H1 (cell line): ENCODE measurements around the gene DENND2D. TPM values are rescaled to one million over a fixed set of nuclear protein-coding genes. Genes with fewer than 3 reads are reported as not detected.

Experiments used
- CTCF ChIA-PET: fragments of 300-600 bp; sonication (Branson Sonifier 250); formaldehyde crosslinking; loops from one replicate; lab custom pipeline; 2021; ENCODE audit not compliant: partially characterized antibody; lab: Charles Lee
- POLR2A ChIA-PET: fragments of 300-600 bp; sonication (Branson Sonifier 250); formaldehyde crosslinking; loops from one replicate; lab custom pipeline; 2021; ENCODE audit warnings: inconsistent platforms; ENCODE audit not compliant: partially characterized antibody; lab: Charles Lee
- DNase-seq, 2 experiments: peaks; one replicate each; pipeline versions ENCODE4 v3.0.0 to v3.0.0-alpha.2; 2010 to 2022; ENCODE audit warnings: low spot score in 2 of 2, low read depth in 1 of 2, mixed read lengths in 1 of 2
- FAIRE-seq: peaks from 2 replicates; lab custom pipeline; 2011; peaks lifted over from hg19 to GRCh38; lab: Jason Lieb, UNC
- H2AFZ ChIP-seq: 2 replicates; pipeline ENCODE4 v1.8.1; 2012; ENCODE audit warnings: low read length, inconsistent platforms
- H2AK5ac ChIP-seq: 2 replicates; pipeline ENCODE4 v1.6.1; 2013; ENCODE audit warnings: low read depth, low read length
- H2BK120ac ChIP-seq: replicated peaks from 2 replicates; pipeline ENCODE3; 2013; ENCODE audit warnings: low read depth, low read length, inconsistent platforms
- H2BK12ac ChIP-seq: 2 replicates; pipeline ENCODE4 v1.6.1; 2013; ENCODE audit warnings: low read depth, low read length
- H2BK15ac ChIP-seq: 2 replicates; pipeline ENCODE4 v1.6.1; 2013; ENCODE audit warnings: low read length
- H2BK20ac ChIP-seq: 2 replicates; pipeline ENCODE4 v1.6.1; 2013; ENCODE audit warnings: low read length
- H2BK5ac ChIP-seq: 2 replicates; pipeline ENCODE4 v1.6.1; 2013; ENCODE audit warnings: low read depth, low read length
- H3K14ac ChIP-seq: 2 replicates; pipeline ENCODE4 v1.6.1; 2013; ENCODE audit warnings: inconsistent platforms; ENCODE audit not compliant: insufficient read length
- H3K18ac ChIP-seq: 2 replicates; pipeline ENCODE4 v1.6.1; 2013; ENCODE audit warnings: low read length; ENCODE audit errors: extremely low read depth
- H3K23ac ChIP-seq: 2 replicates; pipeline ENCODE4 v1.6.1; 2013; ENCODE audit warnings: inconsistent platforms; ENCODE audit not compliant: insufficient read length
- H3K23me2 ChIP-seq: 2 replicates; pipeline ENCODE4 v1.6.1; 2013; ENCODE audit warnings: low read depth, low read length
- H3K27ac ChIP-seq: 2 replicates; pipeline ENCODE4 v1.6.1; 2011; ENCODE audit warnings: low read depth, low read length, inconsistent platforms
- H3K27me3 ChIP-seq, 4 experiments: replicated peaks in 1 of 4; 1 replicate in 1 of 4; 2 replicates in 3 of 4; pipeline versions ENCODE4 v1.6.1 to v1.8.1; 2011 to 2013; ENCODE audit warnings: low read length in 3 of 4, mild to moderate bottlenecking in 3 of 4, inconsistent platforms in 2 of 4, mixed read lengths in 2 of 4, moderate library complexity in 1 of 4; ENCODE audit not compliant: control insufficient read depth in 3 of 4, insufficient read depth in 3 of 4; ENCODE audit errors: extremely low read depth in 1 of 4
- H3K36me3 ChIP-seq, 4 experiments: 2 replicates each; pipeline versions ENCODE4 v1.6.1 to v1.8.1; 2011 to 2013; ENCODE audit warnings: mild to moderate bottlenecking in 4 of 4, low read length in 3 of 4, moderate library complexity in 2 of 4, control low read depth in 1 of 4, inconsistent platforms in 1 of 4; ENCODE audit not compliant: insufficient read depth in 4 of 4, control insufficient read depth in 2 of 4
- H3K4ac ChIP-seq: replicated peaks from 2 replicates; pipeline ENCODE3; 2013; ENCODE audit warnings: low read length, low read depth, mixed read lengths, inconsistent platforms; ENCODE audit not compliant: insufficient read length
- H3K4me1 ChIP-seq, 4 experiments: replicated peaks in 1 of 4; 1 replicate in 1 of 4; 2 replicates in 3 of 4; pipeline versions ENCODE4 v1.6.1 to v1.8.1; 2011 to 2013; ENCODE audit warnings: low read length in 3 of 4, inconsistent platforms in 2 of 4, mixed read lengths in 1 of 4; ENCODE audit not compliant: insufficient read depth in 4 of 4, control insufficient read depth in 3 of 4
- H3K4me2 ChIP-seq, 2 experiments: 2 replicates each; pipeline versions ENCODE4 v1.6.1 to v1.8.1; 2011 to 2013; ENCODE audit warnings: low read depth in 2 of 2, low read length in 2 of 2, control low read depth in 1 of 2, inconsistent platforms in 1 of 2, mild to moderate bottlenecking in 1 of 2; ENCODE audit not compliant: insufficient read depth in 1 of 2
- H3K4me3 ChIP-seq, 4 experiments: fragments of 200-600, 300-600 bp in 1 of 4; sonication (generic), shearing (Covaris generic), sonication (Bioruptor Twin) in 1 of 4; 2 replicates each; pipeline versions ENCODE4 v1.5.1 to v1.8.1; 2011 to 2016; ENCODE audit warnings: low read length in 4 of 4, low read depth in 3 of 4, control low read depth in 2 of 4, inconsistent platforms in 2 of 4, mild to moderate bottlenecking in 2 of 4, mixed read lengths in 1 of 4, moderate library complexity in 1 of 4; ENCODE audit not compliant: insufficient read depth in 2 of 4; ENCODE audit errors: extremely low read depth in 1 of 4
- H3K56ac ChIP-seq: replicated peaks from 2 replicates; pipeline ENCODE3; 2013; ENCODE audit warnings: low read depth, mild to moderate bottlenecking, mixed read lengths, low read length, inconsistent platforms; ENCODE audit not compliant: insufficient read length
- H3K79me1 ChIP-seq: 2 replicates; pipeline ENCODE4 v1.6.1; 2013; ENCODE audit warnings: low read depth, low read length, control low read depth
- H3K79me2 ChIP-seq, 2 experiments: 2 replicates each; pipeline versions ENCODE4 v1.6.1 to v1.8.1; 2012 to 2013; ENCODE audit warnings: low read length in 2 of 2, mild to moderate bottlenecking in 2 of 2, inconsistent platforms in 1 of 2; ENCODE audit not compliant: insufficient read depth in 2 of 2, control insufficient read depth in 1 of 2
- H3K9ac ChIP-seq, 4 experiments: replicated peaks in 1 of 4; 1 replicate in 1 of 4; 2 replicates in 3 of 4; pipeline versions ENCODE4 v1.6.1 to v1.8.1; 2011 to 2013; ENCODE audit warnings: low read depth in 3 of 4, low read length in 3 of 4, control low read depth in 2 of 4, mild to moderate bottlenecking in 2 of 4, moderate library complexity in 2 of 4, inconsistent platforms in 1 of 4; ENCODE audit errors: extremely low read depth in 1 of 4
- H3K9me3 ChIP-seq, 2 experiments: 2 replicates each; pipeline versions ENCODE4 v1.6.1 to v1.8.1; 2012 to 2013; ENCODE audit warnings: mild to moderate bottlenecking in 2 of 2, moderate library complexity in 2 of 2, control low read depth in 1 of 2, inconsistent platforms in 1 of 2, low read depth in 1 of 2, low read length in 1 of 2, mixed read lengths in 1 of 2; ENCODE audit not compliant: insufficient read depth in 2 of 2
- H4K20me1 ChIP-seq, 2 experiments: replicated peaks in 1 of 2; 2 replicates each; pipeline versions ENCODE3 to v1.8.1; 2011 to 2013; ENCODE audit warnings: inconsistent platforms in 2 of 2, low read length in 2 of 2, mild to moderate bottlenecking in 1 of 2; ENCODE audit not compliant: insufficient read depth in 2 of 2, control insufficient read depth in 1 of 2
- H4K5ac ChIP-seq: 2 replicates; pipeline ENCODE4 v1.6.1; 2013; ENCODE audit warnings: low read length, low read depth, mixed read lengths, inconsistent platforms; ENCODE audit not compliant: insufficient read length
- H4K8ac ChIP-seq: 2 replicates; pipeline ENCODE4 v1.8.0; 2013; ENCODE audit warnings: mild to moderate bottlenecking, moderate library complexity, low read length, inconsistent platforms; ENCODE audit not compliant: insufficient read depth; ENCODE audit errors: extremely low read depth
- H4K91ac ChIP-seq: replicated peaks from 2 replicates; pipeline ENCODE3; 2013; ENCODE audit warnings: low read length, mixed read lengths, inconsistent platforms; ENCODE audit not compliant: insufficient read length
- CHD1 ChIP-seq: IDR thresholded peaks from 2 replicates; pipeline ENCODE4 v1.6.1; 2012; ENCODE audit warnings: low read depth, low read length, improper control_type of control experiment
- EGR1 ChIP-seq: IDR thresholded peaks from 2 replicates; pipeline ENCODE4 v1.6.1; 2011; ENCODE audit warnings: low read depth, low read length, borderline replicate concordance
- EZH2 ChIP-seq: fragments of 200-600 bp; sonication (generic); IDR thresholded peaks from 2 replicates; pipeline ENCODE4 v1.7.1; 2012; ENCODE audit warnings: low read depth, mild to moderate bottlenecking, moderate library complexity, low read length, inconsistent platforms; ENCODE audit not compliant: severe bottlenecking
- HDAC6 ChIP-seq: IDR thresholded peaks from one replicate; pipeline ENCODE4 v1.7.1; 2012; ENCODE audit warnings: low read depth, mild to moderate bottlenecking, inconsistent platforms, low read length, moderate library complexity
- SP2 ChIP-seq: IDR thresholded peaks from 2 replicates; pipeline ENCODE4 v1.6.1; 2012; ENCODE audit warnings: mild to moderate bottlenecking, low read length, inconsistent platforms
- WGBS, 2 experiments: shearing (Covaris generic) in 1 of 2; methylation state at CpG; one replicate each; pipeline versions ENCODE4 v1.1.6 to v1.1.7; 2013 to 2015; ENCODE audit warnings: low lambda C conversion rate in 2 of 2, mixed read lengths in 2 of 2, inconsistent platforms in 1 of 2, low coverage in 1 of 2, missing lambda C conversion rate in 1 of 2; ENCODE audit not compliant: insufficient replicate concordance in 2 of 2, insufficient coverage in 1 of 2, insufficient read length in 1 of 2; ENCODE audit errors: extremely low coverage in 1 of 2, missing lambda C conversion rate in 1 of 2; 5-methylcytosine and 5-hydroxymethylcytosine counted together
- long read RNA-seq, 2 experiments: library from RNA in 1 of 2; library from capped mRNA in 1 of 2; stranded (forward); transcript quantifications; one replicate each; pipeline ENCODE4 v2.0.0, GENCODE V29; 2021; ENCODE audit warnings: inconsistent platforms in 1 of 2
- polyA minus RNA-seq, 3 experiments: library from RNA; depleted of rRNA, polyadenylated mRNA; stranded (reverse); fragments of >200 nt; gene quantifications; 1 replicate in 2 of 3; 2 replicates in 1 of 3; pipeline ENCODE4 v1.2.3, GENCODE V29; 2011
- polyA plus RNA-seq, 7 experiments: library from polyadenylated mRNA; depleted of rRNA in 3 of 7; stranded (reverse) in 5 of 7; unstranded in 2 of 7; fragments of >200 nt in 5 of 7; fragments of 200-250 nt in 2 of 7; gene quantifications; 1 replicate in 5 of 7; 2 replicates in 1 of 7; 4 replicates in 1 of 7; pipeline versions ENCODE4 v1.2.1 to v1.2.3, GENCODE V29; 2011 to 2013; ENCODE audit warnings: missing spikeins in 2 of 7, mixed read lengths in 2 of 7
- total RNA-seq: library from RNA; stranded (reverse); fragmentation: NEBNext Ultra II Directional; extraction: Animal tissue kit (Norgen Biotek cat#: 25700); gene quantifications from 2 replicates; pipeline ENCODE4 v1.2.1, GENCODE V29; 2021

The DENND2D gene, protein sequence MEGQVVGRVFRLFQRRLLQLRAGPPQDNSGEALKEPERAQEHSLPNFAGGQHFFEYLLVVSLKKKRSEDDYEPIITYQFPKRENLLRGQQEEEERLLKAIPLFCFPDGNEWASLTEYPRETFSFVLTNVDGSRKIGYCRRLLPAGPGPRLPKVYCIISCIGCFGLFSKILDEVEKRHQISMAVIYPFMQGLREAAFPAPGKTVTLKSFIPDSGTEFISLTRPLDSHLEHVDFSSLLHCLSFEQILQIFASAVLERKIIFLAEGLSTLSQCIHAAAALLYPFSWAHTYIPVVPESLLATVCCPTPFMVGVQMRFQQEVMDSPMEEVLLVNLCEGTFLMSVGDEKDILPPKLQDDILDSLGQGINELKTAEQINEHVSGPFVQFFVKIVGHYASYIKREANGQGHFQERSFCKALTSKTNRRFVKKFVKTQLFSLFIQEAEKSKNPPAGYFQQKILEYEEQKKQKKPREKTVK
- total RNA-seq (0.57 and 0.58 TPM in 2 replicates), polyA plus RNA-seq (2011; rRNA removed) (1.4 and 1.6 TPM in 2 replicates), polyA minus RNA-seq (2011; rRNA and poly(A)+ RNA removed) (2.6 and 3.0 TPM in 2 replicates)
- 1.8 TPM for polyA plus RNA-seq (2011; cell fraction: cytosol; rRNA removed)
- polyA plus RNA-seq (2011; cell fraction: nucleus; rRNA removed) = 2.8 TPM
- polyA plus RNA-seq (2012, experiment 1 of 2) = 0.84 to 2.4 TPM (median 1.3 TPM) in 4 replicates
- 1.4 TPM for polyA plus RNA-seq (2012, experiment 2 of 2)
- 0.47 TPM for polyA plus RNA-seq (2013, experiment 1 of 2)
- polyA plus RNA-seq (2013, experiment 2 of 2) = 0.48 TPM
- 1.5 TPM for polyA minus RNA-seq (2011; cell fraction: cytosol; rRNA and poly(A)+ RNA removed)
- 4.1 TPM for polyA minus RNA-seq (2011; cell fraction: nucleus; rRNA and poly(A)+ RNA removed)
- long read RNA-seq, experiment 1 = 0 reads
- long read RNA-seq, experiment 2 = 0 reads

DNA sequence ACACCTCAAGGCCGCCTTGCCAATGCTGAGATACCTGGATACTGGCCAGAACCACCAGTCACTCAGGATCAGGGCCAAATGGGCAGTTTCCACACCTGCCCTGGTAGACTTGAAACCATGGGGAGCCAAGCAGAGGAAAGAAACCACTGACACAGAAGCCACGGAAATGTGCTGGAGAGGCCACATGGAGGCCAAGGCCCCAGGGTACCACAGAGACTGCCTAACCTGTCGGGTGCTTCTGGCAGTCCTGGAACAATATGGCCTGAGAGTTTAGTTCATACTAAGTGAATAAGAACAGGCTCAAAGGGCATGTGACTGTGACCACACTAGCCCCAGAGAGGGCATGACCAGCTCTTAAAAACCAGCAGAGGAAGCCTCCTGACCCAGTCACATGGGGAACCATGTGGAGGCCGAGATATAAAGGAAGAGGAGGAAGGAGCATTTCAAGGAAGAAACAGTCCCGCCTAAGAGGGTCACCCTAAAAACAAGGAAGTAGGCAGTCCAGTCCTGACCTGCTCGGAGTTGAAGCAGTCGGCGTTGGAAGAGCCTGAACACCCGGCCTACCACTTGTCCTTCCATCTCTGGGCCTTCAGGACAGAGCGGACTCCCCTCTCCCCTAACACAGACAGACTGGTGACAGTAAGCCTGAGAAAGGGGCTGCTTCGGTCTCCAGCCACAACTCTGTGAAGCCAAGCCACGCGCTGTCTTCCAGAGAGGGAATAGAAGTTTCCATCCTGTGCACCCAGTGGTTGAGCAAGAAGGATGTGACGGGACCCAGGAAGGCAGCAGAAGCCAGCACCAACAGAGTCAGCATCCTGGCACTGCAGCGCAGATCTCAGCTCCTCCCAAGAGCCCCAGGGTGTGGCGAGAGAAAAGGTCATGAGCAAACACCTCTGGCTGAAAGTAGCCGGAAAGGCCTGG lies at the start of gene DENND2D:
TSS of gene DENND2D (minus strand) at position 766 of the 921 bp plus-strand sequence. CDS start at position 579, 187 bp downstream.
- POLR2A ChIA-PET = no interaction called here
- DNase-seq (no peak), FAIRE-seq (no peak)
- CTCF ChIA-PET = interaction anchor here (1.0 to 6.4 kb wide), 6 partner anchors 9 to 200 kb away, joined by 3 to 50 read pairs (median 12); no protein-coding TSS in a partner anchor
- Histone ChIP-seq H3K36me3 (no peaks in the 10 kb centered on the region), H3K79me2 (no peaks in the 10 kb centered on the region), H3K4me2 (no peak within 1 kb of the TSS), H3K4ac (no peak within 1 kb of the TSS), H2BK20ac (0 out of 2 replicates have a peak within 1 kb of the TSS, but pooled peaks have one; percentile 21), H3K56ac (no peak within 1 kb of the TSS), H3K27ac (no peak within 1 kb of the TSS), H3K18ac (no peak within 1 kb of the TSS), H4K8ac (no peak within 1 kb of the TSS; the same call in 1 of the 2 replicates), H3K23me2 (no peaks in the 10 kb centered on the region), H2AK5ac (no peak within 1 kb of the TSS), H3K4me1 (peaks cover 0 to 2% (median 1%) of the 10 kb centered on the region in 4 experiments; a peak in 2 of 7 replicates), H3K27me3 (peaks cover 12 to 23% (median 22%) of the 10 kb centered on the region in 4 experiments), H2BK5ac (no peak within 1 kb of the TSS), H4K5ac (no peak within 1 kb of the TSS), H3K9me3 (no peaks in the 10 kb centered on the region), H2AFZ (no peak within 1 kb of the TSS), H3K4me3 (no peak within 1 kb of the TSS), H3K14ac (no peak within 1 kb of the TSS), H3K79me1 (no peaks in the 10 kb centered on the region), H2BK12ac (0 out of 2 replicates have a peak within 1 kb of the TSS, but pooled peaks have one; percentile 50), H2BK15ac (no peak within 1 kb of the TSS), H3K23ac (no peak within 1 kb of the TSS), H2BK120ac (no peak within 1 kb of the TSS), H4K91ac (no peak within 1 kb of the TSS), H3K9ac (no peak within 1 kb of the TSS), H4K20me1 (no peaks in the 10 kb centered on the region)
- 92% methylated on average over 17 of the region's 17 CpGs; no CpG with 5 or more reads in 1 of the 2 experiments for WGBS, 2 experiments
- TF ChIP-seq EZH2 = no peak
- TF ChIP-seq SP2 = no peak
- TF ChIP-seq HDAC6 = no peak
- no peak for TF ChIP-seq EGR1
- TF ChIP-seq CHD1 = no peak
